H9 (cell line): Measurements from ENCODE around the gene DAB1. TPM values are rescaled to one million over a fixed set of nuclear protein-coding genes. Genes with fewer than 3 reads are reported as not detected.

Source experiments
- DNase-seq: peaks from one replicate; pipeline ENCODE4 v3.0.0-alpha.2; 2017
- H2AFZ ChIP-seq: one replicate; pipeline ENCODE4 v1.6.1; 2013; ENCODE audit warnings: mild to moderate bottlenecking, low read length, control low read depth, moderate library complexity
- H2AK5ac ChIP-seq: 2 replicates; pipeline ENCODE4 v1.6.1; 2013; ENCODE audit warnings: low read length, control low read depth, mixed read lengths; ENCODE audit not compliant: insufficient read length
- H2BK120ac ChIP-seq: one replicate; pipeline ENCODE4 v1.6.1; 2013; ENCODE audit warnings: low read depth, mild to moderate bottlenecking, low read length, control low read depth, inconsistent platforms; ENCODE audit not compliant: poor library complexity, severe bottlenecking
- H2BK12ac ChIP-seq: 2 replicates; pipeline ENCODE4 v1.6.1; 2013; ENCODE audit warnings: low read length, control low read depth, mixed read lengths, low read depth; ENCODE audit not compliant: insufficient read length
- H2BK15ac ChIP-seq: 2 replicates; pipeline ENCODE4 v1.6.1; 2013; ENCODE audit warnings: low read depth, low read length, control low read depth
- H2BK20ac ChIP-seq: one replicate; pipeline ENCODE4 v1.6.1; 2013; ENCODE audit warnings: low read depth, mild to moderate bottlenecking, low read length, control low read depth, inconsistent platforms; ENCODE audit not compliant: poor library complexity, severe bottlenecking
- H2BK5ac ChIP-seq: 2 replicates; pipeline ENCODE4 v1.6.1; 2013; ENCODE audit warnings: low read length, control low read depth, mixed read lengths; ENCODE audit not compliant: insufficient read length
- H3K14ac ChIP-seq: 2 replicates; pipeline ENCODE4 v1.6.1; 2013; ENCODE audit warnings: low read length, control low read depth; ENCODE audit not compliant: insufficient read depth
- H3K18ac ChIP-seq: 2 replicates; pipeline ENCODE4 v1.6.1; 2013; ENCODE audit warnings: low read depth, mild to moderate bottlenecking, mixed read lengths, low read length, control low read depth; ENCODE audit not compliant: insufficient read length
- H3K23ac ChIP-seq: 2 replicates; pipeline ENCODE4 v1.6.1; 2013; ENCODE audit warnings: low read length, control low read depth, mixed read lengths, low read depth; ENCODE audit not compliant: insufficient read length
- H3K23me2 ChIP-seq: 2 replicates; pipeline ENCODE4 v1.6.1; 2013; ENCODE audit warnings: low read depth, mild to moderate bottlenecking, mixed read lengths, low read length, control low read depth; ENCODE audit not compliant: insufficient read length, poor library complexity, severe bottlenecking
- H3K27ac ChIP-seq: 2 replicates; pipeline ENCODE4 v1.5.1; 2013; ENCODE audit warnings: low read length, control low read depth, mixed read lengths, low read depth; ENCODE audit not compliant: insufficient read length
- H3K27me3 ChIP-seq: 2 replicates; pipeline ENCODE4 v1.6.1; 2013; ENCODE audit warnings: low read length, control low read depth, inconsistent platforms; ENCODE audit not compliant: insufficient read depth
- H3K4ac ChIP-seq: 2 replicates; pipeline ENCODE4 v1.6.1; 2013; ENCODE audit warnings: low read depth, mild to moderate bottlenecking, control low read depth, inconsistent platforms, low read length, moderate library complexity
- H3K4me1 ChIP-seq: 2 replicates; pipeline ENCODE4 v1.6.1; 2013; ENCODE audit warnings: low read length, control low read depth, inconsistent platforms; ENCODE audit not compliant: insufficient read depth
- H3K4me2 ChIP-seq: 2 replicates; pipeline ENCODE4 v1.6.1; 2013; ENCODE audit warnings: low read length, control low read depth, mixed read lengths; ENCODE audit not compliant: insufficient read length, insufficient read depth
- H3K56ac ChIP-seq: 2 replicates; pipeline ENCODE4 v1.6.1; 2013; ENCODE audit warnings: low read depth, mild to moderate bottlenecking, mixed read lengths, low read length, control low read depth; ENCODE audit not compliant: insufficient read length
- H3K79me1 ChIP-seq: 2 replicates; pipeline ENCODE4 v1.6.1; 2013; ENCODE audit warnings: low read depth, mild to moderate bottlenecking, moderate library complexity, low read length, control low read depth, inconsistent platforms; ENCODE audit not compliant: insufficient read depth, poor library complexity, severe bottlenecking
- H3K79me2 ChIP-seq: 2 replicates; pipeline ENCODE4 v1.6.1; 2013; ENCODE audit warnings: low read length, control low read depth, inconsistent platforms; ENCODE audit not compliant: insufficient read depth
- H3K9ac ChIP-seq: 2 replicates; pipeline ENCODE4 v1.6.1; 2013; ENCODE audit warnings: low read length, control low read depth, mixed read lengths; ENCODE audit not compliant: insufficient read length; ENCODE audit errors: extremely low read depth
- H3K9me3 ChIP-seq: one replicate; pipeline ENCODE4 v1.6.1; 2013; ENCODE audit warnings: low read depth, low read length, inconsistent platforms; ENCODE audit not compliant: control insufficient read depth
- H3T11ph ChIP-seq: one replicate; pipeline ENCODE4 v1.6.1; 2013; ENCODE audit warnings: mild to moderate bottlenecking, low read length, control low read depth, inconsistent platforms
- H4K20me1 ChIP-seq: one replicate; pipeline ENCODE4 v1.6.1; 2013; ENCODE audit not compliant: control insufficient read depth, insufficient read length, insufficient read depth
- H4K5ac ChIP-seq: 2 replicates; pipeline ENCODE4 v1.6.1; 2013; ENCODE audit warnings: low read depth, mild to moderate bottlenecking, mixed read lengths, low read length, control low read depth; ENCODE audit not compliant: insufficient read length
- H4K8ac ChIP-seq: replicated peaks from 2 replicates; pipeline ENCODE4 v1.6.1; 2013; ENCODE audit warnings: low read length, control low read depth, mixed read lengths, low read depth; ENCODE audit not compliant: insufficient read length
- H4K91ac ChIP-seq: 2 replicates; pipeline ENCODE4 v1.6.1; 2013; ENCODE audit warnings: low read depth, mild to moderate bottlenecking, moderate library complexity, mixed read lengths, low read length, control low read depth; ENCODE audit not compliant: insufficient read length
- H3K27ac Mint-ChIP-seq, 3 experiments: 2 replicates in 2 of 3; 3 replicates in 1 of 3; pipeline ENCODE4 v1.8.0; 2020 to 2021; ENCODE audit warnings: mixed read lengths in 3 of 3, mild to moderate bottlenecking in 1 of 3, moderate library complexity in 1 of 3
- H3K27me3 Mint-ChIP-seq: 2 replicates; pipeline ENCODE4 v1.8.0; 2021; ENCODE audit warnings: low read depth, mild to moderate bottlenecking, moderate library complexity, mixed read lengths
- H3K36me3 Mint-ChIP-seq, 3 experiments: 2 replicates in 2 of 3; 3 replicates in 1 of 3; pipeline ENCODE4 v1.8.0; 2020 to 2021; ENCODE audit warnings: low read depth in 3 of 3, mixed read lengths in 3 of 3; ENCODE audit not compliant: insufficient read depth in 1 of 3
- H3K4me1 Mint-ChIP-seq, 2 experiments: 2 replicates each; pipeline ENCODE4 v1.8.0; 2020; ENCODE audit warnings: mixed read lengths in 2 of 2
- H3K4me3 Mint-ChIP-seq, 2 experiments: 2 replicates in 1 of 2; 3 replicates in 1 of 2; pipeline ENCODE4 v1.8.0; 2020 to 2021; ENCODE audit warnings: mild to moderate bottlenecking in 2 of 2, mixed read lengths in 2 of 2, moderate library complexity in 1 of 2
- H3K9me3 Mint-ChIP-seq, 2 experiments: 2 replicates in 1 of 2; 3 replicates in 1 of 2; pipeline ENCODE4 v1.8.0; 2020; ENCODE audit warnings: mild to moderate bottlenecking in 2 of 2, mixed read lengths in 2 of 2, moderate library complexity in 1 of 2
- CTCF ChIP-seq: fragments of 200-600 bp; sonication (generic); conservative IDR thresholded peaks from 3 replicates; pipeline ENCODE4 v1.8.0; 2021; ENCODE audit warnings: antibody characterized with exemption, mild to moderate bottlenecking
- WGBS: extraction: QIAGEN DNeasy Blood & Tissue Kit; methylation state at CpG from one replicate; pipeline ENCODE4 v1.1.7; 2013; ENCODE audit warnings: missing lambda C conversion rate, low lambda C conversion rate, mixed read lengths; ENCODE audit not compliant: insufficient read length; ENCODE audit errors: extremely low coverage; 5-methylcytosine and 5-hydroxymethylcytosine counted together
- total RNA-seq: library from RNA; stranded (reverse); gene quantifications from 2 replicates; pipeline ENCODE4 v1.2.1, GENCODE V29; 2021

DAB1 gene
- total RNA-seq, 1 experiment from 2014 or later, result 9.3 TPM

GRCh38 chr1:56973923-56974742 lies 449.7 kb downstream of the DAB1 start:
- Histone ChIP-seq H2BK20ac (no peak overlapping the region), H3K79me1 (no peaks in the 10 kb centered on the region), H3K79me2 (no peaks in the 10 kb centered on the region), H2AK5ac (no peak overlapping the region), H4K8ac (no peak overlapping the region), H3K9me3 (no peaks in the 10 kb centered on the region), H4K20me1 (no peaks in the 10 kb centered on the region), H3K4ac (no peak overlapping the region), H3K56ac (no peak overlapping the region), H3T11ph (no peak overlapping the region), H3K23me2 (no peaks in the 10 kb centered on the region), H4K5ac (no peak overlapping the region), H3K27ac (no peak overlapping the region), H3K18ac (no peak overlapping the region), H3K4me2 (no peak overlapping the region), H4K91ac (no peak overlapping the region), H2BK5ac (no peak overlapping the region), H3K4me1 (no peaks in the 10 kb centered on the region), H3K27me3 (no peaks in the 10 kb centered on the region), H2BK120ac (no peak overlapping the region), H3K9ac (no peak overlapping the region), H2AFZ (no peak overlapping the region), H3K23ac (no peak overlapping the region), H2BK15ac (no peak overlapping the region), H3K14ac (no peak overlapping the region), H2BK12ac (no peak overlapping the region)
- DNase-seq, result no peak
- H3K27me3 Mint-ChIP-seq, result no peaks in the 10 kb centered on the region
- no peak for TF ChIP-seq CTCF
- H3K36me3 Mint-ChIP-seq, result no peaks in the 10 kb centered on the region
- H3K4me1 Mint-ChIP-seq, result no peaks in the 10 kb centered on the region
- H3K9me3 Mint-ChIP-seq, result no peaks in the 10 kb centered on the region
- WGBS, result no CpG with 5 or more reads among the region's 5 CpGs
- no peak overlapping the region for H3K4me3 Mint-ChIP-seq
- no peak overlapping the region for H3K27ac Mint-ChIP-seq
